Tibial nerve (tissue), 4 donors: ENCODE measurements around the gene TCEAL3. TPM values are rescaled to one million over a fixed set of nuclear protein-coding genes. Genes with fewer than 3 reads are reported as not detected.
"Not testable (repeated sequence)": the region's sequence is repeated elsewhere in the genome, so short reads cannot be mapped to it uniquely, and the experiment has no call there.

Experiments
- DNase-seq, 2 donors: peaks; one replicate each; pipeline ENCODE4 v3.0.0-alpha.2; 2019; ENCODE audit warnings: low spot score in 2 of 2
- H3K27ac ChIP-seq, 4 donors: fragments of 200-600 bp; sonication (generic) in 3 of 4; one replicate each; pipeline ENCODE4 v1.5.1; 2017 to 2019; ENCODE audit warnings: mild to moderate bottlenecking in 1 of 4
- H3K27me3 ChIP-seq, 2 donors: fragments of 200-600 bp; sonication (generic) in 1 of 2; one replicate each; pipeline versions ENCODE4 v1.5.1 to v1.6.0; 2017 to 2019
- H3K36me3 ChIP-seq, 3 donors: fragments of 200-600 bp; sonication (generic); one replicate each; pipeline ENCODE4 v1.5.1; 2018 to 2019
- H3K4me1 ChIP-seq, 4 donors: fragments of 200-600 bp; sonication (generic) in 3 of 4; one replicate each; pipeline ENCODE4 v1.5.1; 2017 to 2019
- H3K4me3 ChIP-seq, 4 donors: fragments of 200-600 bp; sonication (generic) in 3 of 4; one replicate each; pipeline ENCODE4 v1.5.1; 2017 to 2019; ENCODE audit warnings: mild to moderate bottlenecking in 1 of 4, moderate library complexity in 1 of 4
- H3K9me3 ChIP-seq, 4 donors: fragments of 200-600 bp; sonication (generic) in 3 of 4; one replicate each; pipeline ENCODE4 v1.5.1; 2017 to 2019
- CTCF ChIP-seq, 5 experiments: fragments of 200-600 bp in 3 of 5; fragments of 450-650 bp in 2 of 5; sonication (generic) in 3 of 5; IDR thresholded peaks; one replicate each; pipeline ENCODE4 v1.5.1; 2016 to 2019; ENCODE audit warnings: antibody characterized with exemption in 5 of 5, mild to moderate bottlenecking in 3 of 5, moderate library complexity in 2 of 5
- EP300 ChIP-seq, 2 donors: sonication (generic); formaldehyde crosslinking; IDR thresholded peaks; one replicate each; pipeline ENCODE4 v1.6.1; 2017; ENCODE audit warnings: antibody characterized with exemption in 2 of 2, mild to moderate bottlenecking in 1 of 2
- POLR2A ChIP-seq, 2 donors: fragments of 450-650 bp; IDR thresholded peaks; one replicate each; pipeline ENCODE4 v1.6.1; 2017; ENCODE audit warnings: antibody characterized with exemption in 2 of 2, mild to moderate bottlenecking in 2 of 2, moderate library complexity in 2 of 2
- WGBS, 2 donors: methylation state at CpG; one replicate each; pipeline ENCODE4 v1.1.5; 2018; 5-methylcytosine and 5-hydroxymethylcytosine counted together
- total RNA-seq, 4 donors: library from RNA; depleted of rRNA; stranded (reverse); fragments of >200 nt; gene quantifications; one replicate each; pipeline ENCODE4 v1.1.0, GENCODE V29; 2016

Gene TCEAL3
- total RNA-seq, 4 donors from 2014 or later = 23.4 to 52.7 (median 37.1) TPM

- peaks cover 0 to 12% (median 2%) of the 10 kb centered on the region in 4 donors for H3K4me1 ChIP-seq
- no peak overlapping the region for H3K4me3 ChIP-seq
- H3K27me3 ChIP-seq = peaks cover 0 to 9% of the 10 kb centered on the region in 2 donors
- TF ChIP-seq POLR2A (IDR thresholded peaks at IDR 0.05) (no peak), EP300 (IDR thresholded peaks at IDR 0.05) (no peak), CTCF (IDR thresholded peaks at IDR 0.05) (no peak)
- H3K27ac ChIP-seq = peak overlapping the region in 1 of 4 donors; percentile 44
- WGBS, 2 donors = 90% methylated on average over 5 of the region's 5 CpGs
- peaks cover 0 to 4% (median 0%) of the 10 kb centered on the region in 3 donors for H3K36me3 ChIP-seq
- DNase-seq = no peak
- H3K9me3 ChIP-seq = no peaks in the 10 kb centered on the region
These were observed 23.4 kb downstream of the TCEAL3 start for GRCh38 chrX:103631145-103631544.

GRCh38 chrX:103635436-103635835, 27.7 kb downstream of the TCEAL3 start:
- no peak overlapping the region for H3K27ac ChIP-seq
- 64 to 72% methylated on average over 2 of the region's 2 CpGs for WGBS, 2 donors
- peaks cover 0 to under 1% (median 0%) of the 10 kb centered on the region in 4 donors for H3K4me1 ChIP-seq
- no peak overlapping the region for H3K4me3 ChIP-seq
- DNase-seq = no peak
- no peaks in the 10 kb centered on the region for H3K9me3 ChIP-seq
- H3K36me3 ChIP-seq = peaks cover 0 to 4% (median 0%) of the 10 kb centered on the region in 3 donors
- H3K27me3 ChIP-seq = no peaks in the 10 kb centered on the region
- no peak for TF ChIP-seq POLR2A (IDR thresholded peaks at IDR 0.05)
- TF ChIP-seq EP300 (IDR thresholded peaks at IDR 0.05) = no peak
- TF ChIP-seq CTCF (IDR thresholded peaks at IDR 0.05) = no peak

- Histone ChIP-seq H3K9me3 (no peaks in the 10 kb centered on the region), H3K4me3 (no peak overlapping the region), H3K27ac (no peak overlapping the region), H3K4me1 (no peaks in the 10 kb centered on the region), H3K36me3 (no peaks in the 10 kb centered on the region), H3K27me3 (peaks cover 0 to under 1% of the 10 kb centered on the region in 2 donors)
- TF ChIP-seq CTCF (IDR thresholded peaks at IDR 0.05) (no peak), POLR2A (IDR thresholded peaks at IDR 0.05) (no peak), EP300 (IDR thresholded peaks at IDR 0.05) (no peak)
- WGBS, 2 donors = 78 to 81% methylated on average over 2 of the region's 2 CpGs
- DNase-seq = no peak
These were observed 30.0 kb downstream of the TCEAL3 start for GRCh38 chrX:103637604-103638338.

- H3K4me3 ChIP-seq = not testable (repeated sequence)
These were observed 30.9 kb downstream of the TCEAL3 start for GRCh38 chrX:103638479-103639346.

GRCh38 chrX:103640401-103641155, 32.8 kb downstream of the TCEAL3 start:
- H3K27me3 ChIP-seq = peaks cover 0 to 10% of the 10 kb centered on the region in 2 donors
- no peaks in the 10 kb centered on the region for H3K36me3 ChIP-seq
- TF ChIP-seq EP300 (IDR thresholded peaks at IDR 0.05) (no peak), CTCF (IDR thresholded peaks at IDR 0.05) (no peak), POLR2A (IDR thresholded peaks at IDR 0.05) (no peak)
- 56 to 78% methylated on average over 4 of the region's 4 CpGs for whole genome bisulfite sequencing, 2 donors
- no peaks in the 10 kb centered on the region for H3K4me1 ChIP-seq
- H3K27ac ChIP-seq = no peak overlapping the region
- H3K9me3 ChIP-seq = no peaks in the 10 kb centered on the region
- no peak for DNase-seq
- no peak overlapping the region for H3K4me3 ChIP-seq

More at GRCh38 chrX:103638479-103639346, 30.9 kb downstream of the TCEAL3 start:
- 29 to 39% methylated on average over 4 of the region's 6 CpGs for WGBS, 2 donors
- peak overlapping the region in 1 of 4 donors; percentile 28 for H3K27ac ChIP-seq
- H3K4me1 ChIP-seq, H3K9me3 ChIP-seq, DNase-seq, H3K36me3 ChIP-seq, H3K27me3 ChIP-seq: not testable (repeated sequence)
